PFSK-1 (cell line): ENCODE measurements around the gene SYTL3.

Experiments used
- POLR2AphosphoS5 ChIP-seq: IDR thresholded peaks from 2 replicates; pipeline ENCODE4 v1.6.1; 2012; ENCODE audit warnings: low read depth, mild to moderate bottlenecking, control low read depth, low read length, moderate library complexity
- SIN3A ChIP-seq: IDR thresholded peaks from 2 replicates; pipeline ENCODE4 v1.6.1; 2012; ENCODE audit warnings: mild to moderate bottlenecking, low read length, moderate library complexity, borderline replicate concordance; ENCODE audit not compliant: insufficient read depth
- TAF1 ChIP-seq: IDR thresholded peaks from 2 replicates; pipeline ENCODE4 v1.6.1; 2012; ENCODE audit warnings: low read length, control low read depth, borderline replicate concordance; ENCODE audit not compliant: insufficient read depth
- TF ChIP-seq, protein P1 (sequence below), 2 experiments: IDR thresholded peaks; 2 replicates each; pipeline versions ENCODE4 v1.6.1 to v1.8.0; 2011 to 2012; ENCODE audit warnings: low read depth in 2 of 2, low read length in 2 of 2, control low read depth in 1 of 2, inconsistent platforms in 1 of 2, mild to moderate bottlenecking in 1 of 2, moderate library complexity in 1 of 2; ENCODE audit not compliant: insufficient read depth in 1 of 2

DNA sequence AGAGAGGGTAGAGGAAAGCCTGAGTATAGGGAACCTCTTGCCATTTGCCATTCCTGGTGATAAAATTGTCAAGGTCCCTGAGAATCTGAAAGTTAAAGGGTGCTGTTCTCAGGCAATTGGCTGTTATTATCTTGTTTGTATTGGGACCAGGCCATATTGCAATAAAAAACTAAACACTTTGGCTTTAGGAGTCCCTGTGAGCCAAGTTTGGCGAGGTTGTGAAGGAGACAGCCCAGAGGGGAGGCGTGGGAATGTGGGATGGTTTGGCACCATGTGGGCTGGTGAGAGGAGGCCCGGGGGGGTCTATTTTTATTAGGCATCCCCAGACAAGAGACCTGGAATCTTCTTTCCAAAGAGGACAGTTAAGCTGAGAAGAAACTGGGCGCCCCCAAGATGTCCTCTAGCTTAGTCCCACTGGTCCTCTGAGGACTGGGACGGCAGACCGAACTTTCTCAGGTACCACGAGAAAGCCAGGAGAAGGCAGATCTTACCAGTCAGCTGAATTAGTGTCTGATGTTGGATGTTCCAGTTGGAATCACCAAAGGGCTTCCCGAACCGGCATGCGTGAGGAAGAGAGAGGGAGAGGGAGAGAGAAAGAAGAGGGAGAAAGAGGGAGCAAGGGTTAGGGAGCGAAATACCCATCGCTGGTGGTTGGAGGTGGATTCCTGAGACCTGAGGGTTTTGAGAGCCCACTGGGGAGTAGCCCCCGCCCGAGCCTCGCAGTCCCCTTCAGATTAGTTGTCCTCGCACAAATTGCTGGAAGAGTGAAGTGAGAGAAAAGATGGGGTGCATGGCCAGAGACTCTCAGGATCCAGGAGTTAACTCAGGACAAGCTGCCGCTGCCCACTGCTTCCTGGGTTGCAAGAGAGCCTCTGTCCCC is 29.7 kb upstream of the SYTL3 start:
- TF ChIP-seq, protein P1, sequence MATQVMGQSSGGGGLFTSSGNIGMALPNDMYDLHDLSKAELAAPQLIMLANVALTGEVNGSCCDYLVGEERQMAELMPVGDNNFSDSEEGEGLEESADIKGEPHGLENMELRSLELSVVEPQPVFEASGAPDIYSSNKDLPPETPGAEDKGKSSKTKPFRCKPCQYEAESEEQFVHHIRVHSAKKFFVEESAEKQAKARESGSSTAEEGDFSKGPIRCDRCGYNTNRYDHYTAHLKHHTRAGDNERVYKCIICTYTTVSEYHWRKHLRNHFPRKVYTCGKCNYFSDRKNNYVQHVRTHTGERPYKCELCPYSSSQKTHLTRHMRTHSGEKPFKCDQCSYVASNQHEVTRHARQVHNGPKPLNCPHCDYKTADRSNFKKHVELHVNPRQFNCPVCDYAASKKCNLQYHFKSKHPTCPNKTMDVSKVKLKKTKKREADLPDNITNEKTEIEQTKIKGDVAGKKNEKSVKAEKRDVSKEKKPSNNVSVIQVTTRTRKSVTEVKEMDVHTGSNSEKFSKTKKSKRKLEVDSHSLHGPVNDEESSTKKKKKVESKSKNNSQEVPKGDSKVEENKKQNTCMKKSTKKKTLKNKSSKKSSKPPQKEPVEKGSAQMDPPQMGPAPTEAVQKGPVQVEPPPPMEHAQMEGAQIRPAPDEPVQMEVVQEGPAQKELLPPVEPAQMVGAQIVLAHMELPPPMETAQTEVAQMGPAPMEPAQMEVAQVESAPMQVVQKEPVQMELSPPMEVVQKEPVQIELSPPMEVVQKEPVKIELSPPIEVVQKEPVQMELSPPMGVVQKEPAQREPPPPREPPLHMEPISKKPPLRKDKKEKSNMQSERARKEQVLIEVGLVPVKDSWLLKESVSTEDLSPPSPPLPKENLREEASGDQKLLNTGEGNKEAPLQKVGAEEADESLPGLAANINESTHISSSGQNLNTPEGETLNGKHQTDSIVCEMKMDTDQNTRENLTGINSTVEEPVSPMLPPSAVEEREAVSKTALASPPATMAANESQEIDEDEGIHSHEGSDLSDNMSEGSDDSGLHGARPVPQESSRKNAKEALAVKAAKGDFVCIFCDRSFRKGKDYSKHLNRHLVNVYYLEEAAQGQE (IDR thresholded peaks at IDR 0.05; ENCODE audit: insufficient read depth in 1 of 2, low read depth in 2 of 2, low read length in 2 of 2) = no peak
- TF ChIP-seq SIN3A (no peak), POLR2AphosphoS5 (no peak), TAF1 (no peak)
